ENCODE results near the gene INPP5D. TPM values are rescaled to one million over a fixed set of nuclear protein-coding genes. Genes with fewer than 3 reads are reported as not detected.

Gene INPP5D
- total and polyA plus RNA-seq, 4 donors: 2.9 to 18.8 (median 6.6) TPM

GRCh38 chr2:233068762-233069418 lies 8.7 kb downstream of the INPP5D start:
- Histone ChIP-seq H3K4me1 (ENCODE audit: control insufficient read depth in 4 of 4, insufficient read depth in 4 of 4, low read length in 3 of 4) (peaks cover 0 to under 1% (median 0%) of the 10 kb centered on the region in 4 donors), H3K9ac (ENCODE audit: low read depth in 1 of 2, low read length in 2 of 2) (no peak overlapping the region), H3K4me3 (ENCODE audit: low read depth in 1 of 3, low read length in 3 of 3) (no peak overlapping the region), H3K27me3 (ENCODE audit: control insufficient read depth in 4 of 4, insufficient read depth in 4 of 4, low read length in 3 of 4) (no peaks in the 10 kb centered on the region), H3K36me3 (ENCODE audit: control insufficient read depth in 4 of 4, insufficient read depth in 3 of 4, low read depth in 1 of 4, low read length in 3 of 4) (no peaks in the 10 kb centered on the region), H3K9me3 (ENCODE audit: control insufficient read depth in 4 of 4, low read length in 3 of 4) (no peaks in the 10 kb centered on the region), H3K27ac (ENCODE audit: low read depth in 1 of 2, low read length in 2 of 2) (no peak overlapping the region)
- TF ChIP-seq FOXA2 (IDR thresholded peaks at IDR 0.05) (no peak), RAD21 (IDR thresholded peaks at IDR 0.05) (no peak), NR2F2 (IDR thresholded peaks at IDR 0.05) (no peak), SP1 (IDR thresholded peaks at IDR 0.05) (no peak), REST (IDR thresholded peaks at IDR 0.05) (no peak), TAF1 (conservative IDR thresholded peaks at IDR 0.05) (no peak), JUND (IDR thresholded peaks at IDR 0.05) (no peak), FOXA1 (IDR thresholded peaks at IDR 0.05) (no peak), GABPA (IDR thresholded peaks at IDR 0.05 in 1 of 2, conservative IDR thresholded peaks at IDR 0.05 in 1 of 2) (no peak), HNF4G (IDR thresholded peaks at IDR 0.05) (no peak), YY1 (IDR thresholded peaks at IDR 0.05) (no peak), MAX (IDR thresholded peaks at IDR 0.05) (no peak), RXRA (IDR thresholded peaks at IDR 0.05) (no peak), ATF3 (IDR thresholded peaks at IDR 0.05) (no peak), HNF4A (conservative IDR thresholded peaks at IDR 0.05) (no peak)
- TF ChIP-seq, protein P1, sequence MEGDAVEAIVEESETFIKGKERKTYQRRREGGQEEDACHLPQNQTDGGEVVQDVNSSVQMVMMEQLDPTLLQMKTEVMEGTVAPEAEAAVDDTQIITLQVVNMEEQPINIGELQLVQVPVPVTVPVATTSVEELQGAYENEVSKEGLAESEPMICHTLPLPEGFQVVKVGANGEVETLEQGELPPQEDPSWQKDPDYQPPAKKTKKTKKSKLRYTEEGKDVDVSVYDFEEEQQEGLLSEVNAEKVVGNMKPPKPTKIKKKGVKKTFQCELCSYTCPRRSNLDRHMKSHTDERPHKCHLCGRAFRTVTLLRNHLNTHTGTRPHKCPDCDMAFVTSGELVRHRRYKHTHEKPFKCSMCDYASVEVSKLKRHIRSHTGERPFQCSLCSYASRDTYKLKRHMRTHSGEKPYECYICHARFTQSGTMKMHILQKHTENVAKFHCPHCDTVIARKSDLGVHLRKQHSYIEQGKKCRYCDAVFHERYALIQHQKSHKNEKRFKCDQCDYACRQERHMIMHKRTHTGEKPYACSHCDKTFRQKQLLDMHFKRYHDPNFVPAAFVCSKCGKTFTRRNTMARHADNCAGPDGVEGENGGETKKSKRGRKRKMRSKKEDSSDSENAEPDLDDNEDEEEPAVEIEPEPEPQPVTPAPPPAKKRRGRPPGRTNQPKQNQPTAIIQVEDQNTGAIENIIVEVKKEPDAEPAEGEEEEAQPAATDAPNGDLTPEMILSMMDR (IDR thresholded peaks at IDR 0.05; ENCODE audit: low read depth, low read length, missing input control): no peak
- 72% methylated on average over 9 of the region's 9 CpGs for WGBS
- DNase-seq (ENCODE audit: low spot score): no peak

DNA sequence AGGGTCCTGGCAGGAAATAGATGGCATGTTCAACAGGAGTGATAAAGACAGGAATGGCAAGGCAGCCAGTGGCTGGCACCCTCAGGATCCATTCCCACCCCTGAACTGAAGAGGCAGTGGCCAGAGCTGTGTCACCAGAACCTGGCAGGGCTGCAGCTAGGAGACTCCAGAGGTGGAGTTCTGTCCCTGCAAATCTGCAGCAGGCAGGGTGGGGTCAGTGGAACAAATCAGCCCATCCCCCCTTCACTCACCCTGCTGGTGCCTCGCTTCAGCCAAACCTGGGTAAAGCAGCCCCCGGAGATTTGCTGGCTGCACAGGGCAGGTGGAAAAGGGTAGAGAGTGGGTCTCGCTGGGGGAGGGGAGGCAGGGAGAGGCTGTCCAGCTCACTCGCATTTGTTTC lies 12.7 kb downstream of the INPP5D start:
- H3K27me3 ChIP-seq (ENCODE audit: control insufficient read depth in 4 of 4, insufficient read depth in 4 of 4, low read length in 3 of 4): no peaks in the 10 kb centered on the region
- no peak overlapping the region for H3K4me3 ChIP-seq (ENCODE audit: low read depth in 1 of 3, low read length in 3 of 3)
- H3K9me3 ChIP-seq (ENCODE audit: control insufficient read depth in 4 of 4, low read length in 3 of 4): no peaks in the 10 kb centered on the region
- WGBS: 77% methylated on average over 4 of the region's 4 CpGs
- H3K27ac ChIP-seq (ENCODE audit: low read depth in 1 of 2, low read length in 2 of 2): no peak overlapping the region
- peaks cover 0 to 3% (median 0%) of the 10 kb centered on the region in 4 donors for H3K4me1 ChIP-seq (ENCODE audit: control insufficient read depth in 4 of 4, insufficient read depth in 4 of 4, low read length in 3 of 4)
- H3K36me3 ChIP-seq (ENCODE audit: control insufficient read depth in 4 of 4, insufficient read depth in 3 of 4, low read depth in 1 of 4, low read length in 3 of 4): no peaks in the 10 kb centered on the region
- no peak overlapping the region for H3K9ac ChIP-seq (ENCODE audit: low read depth in 1 of 2, low read length in 2 of 2)
- TF ChIP-seq TAF1 (conservative IDR thresholded peaks at IDR 0.05): no peak
- TF ChIP-seq, protein P2, sequence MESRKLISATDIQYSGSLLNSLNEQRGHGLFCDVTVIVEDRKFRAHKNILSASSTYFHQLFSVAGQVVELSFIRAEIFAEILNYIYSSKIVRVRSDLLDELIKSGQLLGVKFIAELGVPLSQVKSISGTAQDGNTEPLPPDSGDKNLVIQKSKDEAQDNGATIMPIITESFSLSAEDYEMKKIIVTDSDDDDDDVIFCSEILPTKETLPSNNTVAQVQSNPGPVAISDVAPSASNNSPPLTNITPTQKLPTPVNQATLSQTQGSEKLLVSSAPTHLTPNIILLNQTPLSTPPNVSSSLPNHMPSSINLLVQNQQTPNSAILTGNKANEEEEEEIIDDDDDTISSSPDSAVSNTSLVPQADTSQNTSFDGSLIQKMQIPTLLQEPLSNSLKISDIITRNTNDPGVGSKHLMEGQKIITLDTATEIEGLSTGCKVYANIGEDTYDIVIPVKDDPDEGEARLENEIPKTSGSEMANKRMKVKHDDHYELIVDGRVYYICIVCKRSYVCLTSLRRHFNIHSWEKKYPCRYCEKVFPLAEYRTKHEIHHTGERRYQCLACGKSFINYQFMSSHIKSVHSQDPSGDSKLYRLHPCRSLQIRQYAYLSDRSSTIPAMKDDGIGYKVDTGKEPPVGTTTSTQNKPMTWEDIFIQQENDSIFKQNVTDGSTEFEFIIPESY (IDR thresholded peaks at IDR 0.05): no peak
- peak; percentile 45 for DNase-seq (ENCODE audit: low spot score)

Data from liver (tissue), 9 donors.